Activated T-cell treated with anti-CD3 and anti-CD28 coated beads for 4 hours (primary cell): Measurements from ENCODE around the gene HDGFL2.

Source experiments
- DNase-seq: peaks from one replicate; pipeline ENCODE4 v3.0.0-alpha.2; 2020

The HDGFL2 gene

DNA sequence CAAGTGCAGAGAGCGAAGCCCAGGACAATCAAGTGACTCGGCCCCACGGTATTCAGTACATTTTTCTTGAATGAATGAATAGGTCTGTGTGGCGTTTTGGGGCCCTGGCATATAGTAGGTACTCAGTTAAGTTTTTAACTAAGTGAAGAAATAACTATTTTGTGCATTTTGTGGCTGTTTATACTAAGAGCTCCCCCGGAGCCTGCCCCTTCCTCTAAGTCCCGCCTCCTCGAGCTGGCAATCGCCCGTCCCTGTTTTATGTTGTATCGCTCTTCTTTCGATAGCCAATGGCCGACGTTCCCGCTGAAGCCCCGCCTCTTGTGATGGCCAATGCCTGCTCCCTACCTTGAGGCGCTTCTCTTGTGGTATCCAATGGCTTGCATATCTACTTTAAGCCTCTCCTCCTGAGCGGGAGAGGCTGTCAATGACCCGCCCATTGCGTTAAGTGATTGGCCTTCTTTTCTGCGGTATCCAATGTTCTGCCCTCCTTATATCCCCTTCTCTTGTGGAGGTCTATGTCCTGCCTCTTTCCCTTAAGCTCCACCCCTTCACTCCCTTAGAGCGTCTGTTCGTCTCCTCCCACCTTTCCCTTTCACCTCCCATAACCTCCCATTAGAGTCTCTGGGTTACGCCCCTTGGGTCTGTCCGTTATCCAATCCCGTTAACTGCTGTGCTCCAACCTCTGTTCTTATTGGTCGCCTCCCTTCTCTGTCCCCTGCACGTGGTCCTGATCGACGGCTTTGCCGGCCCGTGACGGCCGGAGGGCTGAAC lies 509 bp upstream of the HDGFL2 start:
- DNase-seq, result peak; percentile 92

DNA sequence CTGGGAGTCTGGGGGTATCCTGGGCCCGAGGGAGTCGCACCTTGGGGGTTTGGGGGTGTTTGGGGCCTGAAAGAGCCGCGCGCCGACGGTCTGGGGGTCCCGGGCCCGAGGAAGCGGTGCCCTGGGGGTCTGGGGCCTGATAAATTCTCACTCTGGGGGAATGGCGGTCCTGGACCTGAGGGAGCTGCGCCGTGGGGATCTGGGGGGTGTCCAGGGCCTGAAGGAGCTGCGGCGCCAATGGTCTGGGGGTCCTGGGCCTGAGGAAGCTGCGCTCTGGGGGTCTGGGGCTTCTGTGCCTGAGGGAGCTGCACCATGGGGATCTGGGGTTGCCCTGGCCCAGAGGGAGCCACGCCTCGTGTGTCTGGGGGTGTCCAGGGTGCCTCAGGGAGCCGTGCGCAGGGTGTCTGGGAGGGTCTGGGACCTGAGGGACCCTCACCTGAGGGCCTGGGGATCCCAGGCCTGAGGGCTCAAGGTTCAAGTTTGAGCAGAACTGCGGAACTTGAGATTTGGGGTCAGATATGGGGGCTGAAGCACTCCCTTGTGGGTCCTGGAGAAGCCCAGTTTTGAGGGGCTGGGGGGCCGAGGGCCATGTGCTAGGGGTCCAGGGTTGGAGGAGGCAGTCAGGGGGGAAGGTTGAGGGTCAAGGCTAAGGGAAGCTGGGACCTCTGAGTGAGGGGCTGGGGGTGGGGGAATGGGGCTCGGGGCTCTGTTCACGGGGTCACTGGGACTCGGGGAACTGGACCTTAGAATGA lies 1.1 kb downstream of the HDGFL2 start:
- no peak for DNase-seq

- DNase-seq, result no peak
These were observed 1.8 kb downstream of the HDGFL2 start for GRCh38 chr19:4473763-4474513.

- no peak for DNase-seq
These were observed 2.5 kb downstream of the HDGFL2 start for GRCh38 chr19:4474514-4475022.

- no peak for DNase-seq
These were observed 5.1 kb downstream of the HDGFL2 start for GRCh38 chr19:4477034-4477801.

- no peak for DNase-seq
These were observed 10.7 kb downstream of the HDGFL2 start for GRCh38 chr19:4482721-4483364.

GRCh38 chr19:4483385-4483784 lies 11.3 kb downstream of the HDGFL2 start:
- DNase-seq, result no peak

- DNase-seq, result no peak
These were observed 15.5 kb downstream of the HDGFL2 start for GRCh38 chr19:4487572-4487971.

- DNase-seq, result no peak
These were observed 16.4 kb downstream of the HDGFL2 start for GRCh38 chr19:4488496-4488895.

DNA sequence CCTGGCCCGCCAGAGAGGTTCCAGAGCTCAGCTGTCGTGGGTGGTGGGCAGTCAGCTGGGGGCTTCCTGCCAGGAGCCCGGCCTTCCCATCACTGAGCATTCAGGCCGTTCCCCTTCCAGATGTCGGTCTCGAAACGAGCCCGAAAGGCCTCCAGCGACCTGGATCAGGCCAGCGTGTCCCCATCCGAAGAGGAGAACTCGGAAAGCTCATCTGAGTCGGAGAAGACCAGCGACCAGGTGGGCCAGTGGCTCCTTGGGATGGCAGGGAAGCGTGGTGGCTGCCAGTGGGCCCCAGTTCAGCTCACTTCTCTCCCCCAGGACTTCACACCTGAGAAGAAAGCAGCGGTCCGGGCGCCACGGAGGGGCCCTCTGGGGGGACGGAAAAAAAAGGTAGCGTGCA lies 19.3 kb downstream of the HDGFL2 start:
- no peak for DNase-seq

GRCh38 chr19:4492337-4493103 lies 20.4 kb downstream of the HDGFL2 start:
- DNase-seq, result no peak

DNA sequence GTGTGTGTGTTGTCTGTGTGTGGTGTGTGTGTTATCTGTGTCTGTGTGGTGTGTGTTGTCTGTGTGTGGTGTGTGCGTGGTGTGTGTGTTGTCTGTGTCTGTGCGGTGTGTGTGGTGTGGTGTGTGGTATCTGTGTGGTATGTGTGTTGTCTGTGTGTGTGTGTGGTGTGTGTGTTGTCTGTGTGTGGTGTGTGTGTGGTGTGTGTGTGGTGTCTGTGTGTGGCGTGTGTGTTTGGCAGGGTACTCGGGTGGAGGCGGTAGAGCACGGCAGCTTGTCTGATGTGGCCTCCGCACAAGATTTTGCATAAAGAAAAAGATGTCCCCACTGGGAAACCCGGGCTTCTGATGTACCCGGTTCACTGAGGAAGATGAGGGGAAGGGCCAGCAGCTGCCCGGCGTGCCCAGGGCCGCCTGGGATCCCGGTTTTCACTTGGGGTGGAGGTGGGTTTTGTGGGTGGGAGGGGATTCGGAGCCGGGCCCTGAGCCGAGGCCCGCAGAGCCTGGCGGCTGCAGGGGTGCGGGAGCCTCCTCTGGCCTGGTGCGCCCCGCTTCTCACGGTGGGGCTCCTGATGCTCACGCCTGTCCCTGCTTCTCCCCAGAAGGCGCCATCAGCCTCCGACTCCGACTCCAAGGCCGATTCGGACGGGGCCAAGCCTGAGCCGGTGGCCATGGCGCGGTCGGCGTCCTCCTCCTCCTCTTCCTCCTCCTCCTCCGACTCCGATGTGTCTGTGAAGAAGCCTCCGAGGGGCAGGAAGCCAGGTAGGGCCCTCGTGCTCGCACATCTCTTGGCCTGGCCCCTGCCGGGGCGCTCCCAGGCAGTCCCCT lies 21.2 kb downstream of the HDGFL2 start:
- no peak for DNase-seq

- no peak for DNase-seq
These were observed 22.0 kb downstream of the HDGFL2 start for GRCh38 chr19:4493929-4494690.

- no peak for DNase-seq
These were observed 22.6 kb downstream of the HDGFL2 start for GRCh38 chr19:4494691-4495064.

- DNase-seq, result no peak
These were observed 23.4 kb downstream of the HDGFL2 start for GRCh38 chr19:4495471-4495870.

GRCh38 chr19:4496304-4496703 lies 24.2 kb downstream of the HDGFL2 start:
- no peak for DNase-seq

DNA sequence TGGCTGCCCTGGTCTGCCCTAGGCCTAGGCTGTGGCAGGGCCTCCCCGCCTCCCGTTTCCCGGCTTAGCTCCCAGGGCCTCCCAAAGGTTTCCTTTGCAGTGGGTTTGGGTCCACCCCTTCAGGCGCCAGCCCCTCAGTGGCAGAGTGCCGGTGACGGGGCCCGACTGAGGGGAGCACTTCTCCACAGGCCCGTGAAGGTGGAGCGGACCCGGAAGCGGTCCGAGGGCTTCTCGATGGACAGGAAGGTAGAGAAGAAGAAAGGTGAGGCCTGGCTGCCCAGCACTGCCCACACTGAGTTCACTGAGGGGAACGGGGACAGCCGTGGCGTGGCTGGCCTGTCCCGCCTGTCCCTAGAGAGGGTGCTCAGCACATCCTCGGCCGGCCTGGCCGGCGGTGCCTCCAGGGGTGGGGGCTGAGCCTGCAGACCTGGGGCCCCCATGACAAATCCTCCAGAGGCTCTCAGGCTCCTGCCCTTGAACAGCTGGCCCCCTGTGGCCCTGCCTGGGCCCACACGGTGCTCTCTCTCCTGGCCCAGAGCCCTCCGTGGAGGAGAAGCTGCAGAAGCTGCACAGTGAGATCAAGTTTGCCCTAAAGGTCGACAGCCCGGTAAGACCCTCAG lies 25.8 kb downstream of the HDGFL2 start:
- no peak for DNase-seq

DNA sequence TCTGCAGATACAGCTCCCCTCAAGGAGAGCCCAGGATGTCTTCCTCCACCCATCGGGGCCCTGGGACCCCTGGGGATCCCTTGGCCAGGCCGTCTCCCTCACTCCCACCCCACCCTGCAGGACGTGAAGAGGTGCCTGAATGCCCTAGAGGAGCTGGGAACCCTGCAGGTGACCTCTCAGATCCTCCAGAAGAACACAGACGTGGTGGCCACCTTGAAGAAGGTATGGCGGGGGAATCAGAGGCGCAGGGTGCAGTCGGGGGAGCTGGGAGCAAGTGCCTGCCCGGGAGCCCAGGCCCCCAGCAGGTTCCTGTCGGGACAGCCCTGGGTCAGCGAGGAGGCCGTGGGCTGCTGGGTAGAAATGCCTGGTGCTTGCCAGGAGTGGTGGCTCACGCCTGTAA lies 26.6 kb downstream of the HDGFL2 start:
- DNase-seq, result no peak

- no peak for DNase-seq
These were observed 27.2 kb downstream of the HDGFL2 start for GRCh38 chr19:4499318-4499717.
